PC-9 (cell line): ENCODE measurements around the gene EGLN1.

ENCODE experiments used
- EZH2 ChIP-seq: fragments of 200-600 bp; sonication (generic); IDR thresholded peaks from 2 replicates; pipeline ENCODE4 v1.8.0; 2017; ENCODE audit warnings: antibody characterized with exemption, low read depth
- TF ChIP-seq, protein P1 (sequence below): fragments of 200-600 bp; sonication (generic); conservative IDR thresholded peaks from 2 replicates; pipeline ENCODE4 v1.6.1; 2017; ENCODE audit warnings: mixed run types, antibody characterized with exemption, mild to moderate bottlenecking, moderate library complexity

DNA sequence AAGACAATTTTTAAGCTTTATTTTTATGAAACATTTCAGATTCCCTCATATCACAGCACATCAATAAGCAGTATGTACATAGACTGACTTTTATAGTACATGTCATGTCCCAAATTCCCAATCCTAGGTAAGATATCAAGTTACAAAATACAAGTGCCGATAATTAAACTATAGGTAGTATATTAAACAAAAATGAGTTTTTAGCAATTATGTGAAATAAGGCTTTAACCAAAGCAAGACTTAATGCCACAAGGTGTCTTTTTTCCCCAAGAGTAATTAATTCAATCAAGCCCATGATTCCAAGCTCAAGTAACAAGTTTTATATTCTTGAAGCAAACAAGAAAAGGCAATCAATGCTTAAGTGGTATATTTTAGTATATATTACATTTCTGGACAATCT is 89.3 kb downstream of the EGLN1 start:
- no peak for TF ChIP-seq EZH2
- TF ChIP-seq, protein P1, sequence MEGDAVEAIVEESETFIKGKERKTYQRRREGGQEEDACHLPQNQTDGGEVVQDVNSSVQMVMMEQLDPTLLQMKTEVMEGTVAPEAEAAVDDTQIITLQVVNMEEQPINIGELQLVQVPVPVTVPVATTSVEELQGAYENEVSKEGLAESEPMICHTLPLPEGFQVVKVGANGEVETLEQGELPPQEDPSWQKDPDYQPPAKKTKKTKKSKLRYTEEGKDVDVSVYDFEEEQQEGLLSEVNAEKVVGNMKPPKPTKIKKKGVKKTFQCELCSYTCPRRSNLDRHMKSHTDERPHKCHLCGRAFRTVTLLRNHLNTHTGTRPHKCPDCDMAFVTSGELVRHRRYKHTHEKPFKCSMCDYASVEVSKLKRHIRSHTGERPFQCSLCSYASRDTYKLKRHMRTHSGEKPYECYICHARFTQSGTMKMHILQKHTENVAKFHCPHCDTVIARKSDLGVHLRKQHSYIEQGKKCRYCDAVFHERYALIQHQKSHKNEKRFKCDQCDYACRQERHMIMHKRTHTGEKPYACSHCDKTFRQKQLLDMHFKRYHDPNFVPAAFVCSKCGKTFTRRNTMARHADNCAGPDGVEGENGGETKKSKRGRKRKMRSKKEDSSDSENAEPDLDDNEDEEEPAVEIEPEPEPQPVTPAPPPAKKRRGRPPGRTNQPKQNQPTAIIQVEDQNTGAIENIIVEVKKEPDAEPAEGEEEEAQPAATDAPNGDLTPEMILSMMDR, result no peak
